Jurkat, Clone E6-1 (cell line): Measurements from ENCODE around the gene LZTR1. TPM values are rescaled to one million over a fixed set of nuclear protein-coding genes. Genes with fewer than 3 reads are reported as not detected.
"Not testable (repeated sequence)": the region's sequence is repeated elsewhere in the genome, so short reads cannot be mapped to it uniquely, and the experiment has no call there.

ENCODE experiments used
- DNase-seq: peaks from one replicate; pipeline ENCODE4 v3.0.0-alpha.2; 2011; ENCODE audit warnings: low read depth, low spot score
- H3K4me3 ChIP-seq: 2 replicates; pipeline ENCODE4 v1.5.1; 2011; ENCODE audit warnings: mild to moderate bottlenecking, low read length, control low read depth, moderate library complexity
- polyA plus RNA-seq: library from polyadenylated mRNA; unstranded; fragments of >200 nt; gene quantifications from one replicate; pipeline ENCODE4 v1.2.1, GENCODE V29; 2012; ENCODE audit warnings: missing spikeins; ENCODE audit not compliant: insufficient read length, insufficient read depth

Gene LZTR1
- polyA plus RNA-seq, result 45.9 TPM

DNA sequence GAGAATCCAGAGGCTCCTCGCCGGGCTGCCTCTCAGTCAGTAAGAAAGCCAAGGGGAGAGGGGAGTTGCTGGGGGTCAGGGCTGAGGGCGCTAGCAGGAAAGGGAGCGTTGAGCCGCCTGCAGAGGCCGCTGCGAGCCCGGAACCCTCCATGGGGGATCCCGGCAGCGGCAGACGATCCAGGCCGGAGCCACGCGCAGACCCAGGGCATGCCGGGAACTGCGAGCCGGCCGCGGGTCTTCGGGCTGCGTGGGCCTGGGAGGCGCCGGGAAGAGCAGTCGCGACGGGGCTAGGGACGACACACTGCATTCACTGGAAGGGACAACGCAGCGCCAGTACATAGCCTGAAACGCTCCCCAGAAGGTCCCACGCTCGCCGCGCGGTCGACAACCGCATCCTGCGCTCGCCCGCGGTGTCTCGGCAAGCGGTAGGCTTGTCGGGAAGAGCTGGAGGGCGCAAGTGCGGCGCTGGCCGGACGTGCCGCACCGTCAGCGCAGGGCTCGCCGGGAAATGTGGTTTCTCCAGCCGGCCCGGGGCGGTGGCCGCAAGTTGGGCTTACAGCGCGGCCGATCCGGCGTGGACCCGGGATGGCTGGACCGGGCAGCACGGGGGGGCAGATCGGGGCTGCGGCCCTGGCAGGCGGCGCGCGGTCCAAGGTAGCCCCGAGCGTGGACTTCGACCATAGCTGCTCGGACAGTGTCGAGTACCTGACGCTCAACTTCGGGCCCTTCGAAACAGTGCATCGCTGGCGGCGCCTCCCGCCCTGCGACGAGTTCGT is at the start of gene LZTR1:
Gene LZTR1, plus strand, starts transcription at position 511 of the 776 bp plus-strand sequence. Its CDS starts 75 bp downstream, at position 586.
- H3K4me3 ChIP-seq, result peak within 1 kb of the TSS; percentile 87
- peak; percentile 72 for DNase-seq

DNA sequence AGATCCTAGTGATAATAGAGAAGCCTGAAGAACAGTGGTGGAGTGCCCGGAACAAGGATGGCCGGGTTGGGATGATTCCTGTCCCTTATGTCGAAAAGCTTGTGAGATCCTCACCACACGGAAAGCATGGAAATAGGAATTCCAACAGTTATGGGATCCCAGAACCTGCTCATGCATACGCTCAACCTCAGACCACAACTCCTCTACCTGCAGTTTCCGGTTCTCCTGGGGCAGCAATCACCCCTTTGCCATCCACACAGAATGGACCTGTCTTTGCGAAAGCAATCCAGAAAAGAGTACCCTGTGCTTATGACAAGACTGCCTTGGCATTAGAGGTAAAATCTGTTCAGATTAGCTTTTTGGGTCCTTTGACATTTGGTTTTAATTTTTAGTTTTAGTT is 48.2 kb upstream of the LZTR1 start:
- H3K4me3 ChIP-seq, result no peak overlapping the region
- no peak for DNase-seq

DNA sequence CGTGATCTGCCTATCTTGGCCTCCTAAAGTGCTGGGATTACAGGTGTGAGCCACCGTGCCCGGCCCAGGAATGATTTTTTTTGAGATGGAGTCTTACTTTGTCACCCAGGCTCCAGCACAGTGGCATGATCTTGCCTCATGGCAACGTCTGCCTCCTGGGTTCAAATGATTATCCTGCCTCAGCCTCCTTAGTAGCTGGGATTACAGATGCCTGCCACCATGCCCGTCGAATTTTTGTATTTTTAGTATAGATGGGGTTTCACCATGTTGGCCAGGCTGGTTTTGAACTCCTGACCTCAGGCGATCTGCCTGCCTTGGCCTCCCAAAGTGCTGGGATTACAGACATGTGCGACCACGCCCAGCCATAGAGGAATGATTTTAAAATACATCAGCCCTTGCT is 47.0 kb upstream of the LZTR1 start:
- not testable (repeated sequence) for DNase-seq

DNA sequence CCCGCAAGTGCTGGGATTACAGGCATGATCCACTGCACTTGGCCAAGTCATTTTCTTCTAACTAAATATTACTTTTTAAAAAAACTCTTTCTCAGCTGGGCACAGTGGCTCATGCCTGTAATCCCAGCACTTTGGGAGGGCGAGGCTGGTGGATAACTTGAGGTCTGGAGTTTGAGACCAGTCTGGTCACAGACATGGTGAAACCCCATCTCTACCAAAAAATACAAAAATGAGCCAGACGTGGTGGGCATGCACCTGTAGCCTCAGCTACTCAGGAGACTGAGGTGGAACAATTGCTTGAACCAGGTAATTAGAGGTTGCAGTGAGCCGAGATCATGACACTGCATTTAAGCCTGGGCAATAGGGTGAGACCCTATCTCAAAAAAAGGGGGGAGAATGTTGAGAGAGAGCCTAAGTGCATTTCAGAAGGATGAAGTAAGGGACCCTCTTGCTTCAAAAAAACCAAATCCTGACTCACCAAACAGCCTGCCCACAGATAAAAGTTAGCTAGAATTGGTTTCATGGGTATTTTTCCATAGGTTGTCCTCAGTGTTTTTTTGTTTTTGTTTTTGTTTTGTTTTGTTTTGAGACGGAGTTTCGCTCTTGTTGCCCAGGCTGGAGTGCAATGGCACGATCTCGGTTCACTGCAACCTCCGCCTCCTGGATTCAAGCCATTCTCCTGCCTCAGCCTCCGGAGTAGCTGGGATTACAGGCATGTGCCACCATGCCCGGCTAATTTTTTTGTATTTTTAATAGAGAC is 46.1 kb upstream of the LZTR1 start:
- DNase-seq, H3K4me3 ChIP-seq: not testable (repeated sequence)

More for the DNA sequence above, 47.0 kb upstream of the LZTR1 start:
- H3K4me3 ChIP-seq, result not testable (repeated sequence)

DNA sequence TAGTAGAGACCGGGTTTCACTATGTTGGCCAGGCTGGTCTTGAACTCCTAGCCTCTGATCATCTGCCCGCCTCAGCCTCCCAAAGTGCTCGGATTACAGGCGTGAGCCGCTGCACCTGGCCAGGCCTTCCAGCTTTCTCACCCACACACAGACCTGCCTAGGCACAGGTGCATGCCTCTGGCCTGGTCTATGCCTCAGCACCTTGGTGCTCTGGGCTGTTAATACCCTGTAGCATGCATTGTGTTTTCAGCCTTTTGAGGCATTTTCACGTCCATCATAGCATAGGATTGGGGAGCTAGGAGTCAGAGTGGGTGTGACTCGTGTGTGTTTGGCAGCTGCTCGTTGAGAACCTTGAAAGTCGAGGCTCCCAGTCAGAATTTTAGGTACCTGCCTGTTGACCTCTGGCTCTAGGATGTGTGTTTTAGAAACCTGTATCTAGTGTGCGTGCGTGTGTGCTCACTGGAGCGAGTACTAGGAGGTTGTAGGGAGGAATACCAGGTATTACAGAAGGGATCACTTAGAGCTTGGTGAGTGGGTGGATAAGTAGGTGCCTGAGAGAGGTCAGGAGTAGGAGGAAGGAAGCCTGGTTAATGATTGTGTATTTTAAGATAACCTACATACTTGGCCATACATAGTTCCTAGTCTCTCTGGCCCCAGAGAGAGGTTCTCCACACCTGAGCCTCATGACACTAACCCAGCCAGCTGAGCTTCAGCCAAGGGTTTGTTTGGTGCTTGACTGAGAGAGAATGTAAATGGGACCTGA is 44.9 kb upstream of the LZTR1 start:
- DNase-seq, result no peak
- H3K4me3 ChIP-seq, result no peak overlapping the region

DNA sequence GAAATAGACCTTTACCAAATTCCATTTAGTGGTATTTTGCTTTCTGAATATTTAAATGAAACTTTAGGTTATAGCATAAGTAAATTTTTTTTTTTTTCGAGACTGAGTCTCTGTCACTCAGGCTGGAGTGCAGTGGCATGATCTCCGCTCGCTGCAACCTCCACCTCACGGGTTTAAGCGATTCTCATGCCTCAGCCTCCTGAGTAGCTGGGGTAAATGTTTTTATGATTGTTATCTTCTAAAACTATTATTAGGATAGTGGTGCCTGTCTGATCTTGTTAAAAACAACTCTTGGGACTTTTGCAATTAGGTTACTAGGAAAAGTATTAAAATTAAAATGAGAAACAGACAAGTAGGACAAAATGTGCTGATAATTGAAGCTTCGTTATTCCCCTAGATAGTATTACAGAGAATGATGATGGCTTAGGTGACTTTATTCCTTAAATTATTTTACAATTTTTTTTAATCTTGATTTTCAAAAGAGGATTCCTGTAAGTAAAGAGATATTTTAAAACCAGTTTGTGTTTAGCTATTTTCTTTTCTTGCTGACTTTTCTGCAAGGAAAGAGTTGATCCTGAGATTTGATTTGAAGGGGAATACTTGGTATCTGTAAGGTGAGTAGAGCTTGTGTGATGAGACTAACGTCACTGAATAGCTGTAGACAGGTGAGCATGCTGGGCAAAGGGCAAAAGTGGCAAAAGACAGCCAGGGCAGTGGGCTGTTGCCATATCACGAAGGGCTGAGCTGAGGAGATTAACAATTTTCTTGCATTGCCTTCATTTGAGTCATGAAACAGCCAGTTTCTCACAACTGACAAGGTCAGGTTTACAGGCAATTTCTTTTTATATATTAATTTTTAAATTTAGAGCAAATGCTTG is 44.1 kb upstream of the LZTR1 start:
- H3K4me3 ChIP-seq, result no peak overlapping the region
- DNase-seq, result no peak

DNA sequence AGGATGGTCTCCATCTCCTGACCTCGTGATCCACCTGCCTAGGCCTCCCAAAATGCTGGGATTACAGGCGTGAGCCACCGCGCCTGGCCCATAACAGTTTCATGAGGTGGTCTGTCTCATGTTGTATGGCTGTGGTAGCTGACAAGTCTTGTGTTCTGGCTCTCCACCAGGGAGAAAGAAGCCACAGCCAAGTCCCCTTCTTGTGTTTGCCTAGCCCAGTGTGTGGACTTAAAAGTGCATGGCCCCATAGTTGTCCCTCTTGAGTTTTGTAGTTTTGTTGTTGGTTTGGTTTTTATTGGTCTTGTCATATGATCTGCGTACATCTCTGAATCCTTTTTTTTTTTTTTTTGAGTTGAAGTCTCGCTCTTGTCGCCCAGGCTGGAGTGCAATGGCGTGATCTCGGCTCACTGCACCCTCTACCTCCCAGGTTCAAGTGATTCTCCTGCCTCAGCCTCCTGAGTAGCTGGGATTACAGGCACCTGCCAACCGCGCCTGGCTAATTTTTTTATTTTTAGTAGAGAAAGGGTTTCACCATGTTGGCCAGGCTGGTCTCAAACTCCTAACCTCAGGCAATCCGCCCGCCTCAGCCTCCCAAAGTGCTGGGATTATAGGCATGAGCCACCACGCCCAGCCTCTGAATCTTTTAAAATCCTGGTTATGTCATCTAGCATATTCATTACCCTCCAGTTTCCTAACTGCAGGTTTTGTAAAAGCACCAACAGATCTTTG is 42.5 kb upstream of the LZTR1 start:
- not testable (repeated sequence) for DNase-seq, H3K4me3 ChIP-seq

DNA sequence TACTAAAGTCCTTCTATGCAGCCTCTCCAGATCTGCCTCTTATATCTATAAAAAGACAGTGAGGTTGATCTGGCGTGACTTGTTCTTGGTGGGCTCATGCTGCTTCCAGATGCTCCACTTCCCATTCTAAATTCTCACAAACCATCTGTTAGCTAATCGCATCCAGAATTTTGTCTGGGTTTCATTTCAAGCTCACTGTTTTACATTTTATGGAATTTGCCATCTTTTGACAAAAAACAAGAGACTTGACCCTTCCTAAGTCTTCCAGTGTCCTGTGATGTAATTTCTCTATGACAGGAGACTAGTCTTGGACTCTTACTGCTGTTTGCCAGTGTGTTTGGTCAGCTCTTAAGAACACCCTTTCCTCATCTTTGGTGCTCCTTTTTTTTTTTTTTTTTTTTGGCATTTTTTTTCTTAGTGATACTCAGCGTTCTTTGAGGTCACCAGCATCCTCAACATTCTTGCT is 41.9 kb upstream of the LZTR1 start:
- no peak for DNase-seq
- no peak overlapping the region for H3K4me3 ChIP-seq

DNA sequence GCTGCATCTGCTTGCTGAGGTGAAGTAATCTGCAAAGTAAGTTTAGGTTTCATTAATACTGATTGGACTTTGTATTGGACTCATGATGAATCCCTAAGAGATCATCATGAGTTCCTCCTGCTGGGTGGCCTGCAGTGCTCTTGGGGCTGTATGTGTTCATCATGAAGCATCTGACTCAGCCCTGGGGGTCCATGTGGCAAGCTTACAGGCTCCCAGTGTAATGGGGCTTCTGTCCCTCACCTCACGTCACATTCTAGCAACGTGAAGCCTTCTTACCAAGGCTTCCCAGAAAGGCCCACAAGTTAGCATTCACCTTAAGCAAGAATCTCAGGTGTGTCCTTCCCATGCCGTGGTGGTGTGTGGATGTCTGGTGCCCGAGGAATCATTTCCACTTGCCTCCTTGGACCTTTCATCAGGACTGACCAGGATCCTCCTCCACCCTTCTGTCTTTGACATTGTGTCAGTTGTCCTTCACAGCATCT is 41.2 kb upstream of the LZTR1 start:
- DNase-seq, result no peak
- H3K4me3 ChIP-seq, result no peak overlapping the region

DNA sequence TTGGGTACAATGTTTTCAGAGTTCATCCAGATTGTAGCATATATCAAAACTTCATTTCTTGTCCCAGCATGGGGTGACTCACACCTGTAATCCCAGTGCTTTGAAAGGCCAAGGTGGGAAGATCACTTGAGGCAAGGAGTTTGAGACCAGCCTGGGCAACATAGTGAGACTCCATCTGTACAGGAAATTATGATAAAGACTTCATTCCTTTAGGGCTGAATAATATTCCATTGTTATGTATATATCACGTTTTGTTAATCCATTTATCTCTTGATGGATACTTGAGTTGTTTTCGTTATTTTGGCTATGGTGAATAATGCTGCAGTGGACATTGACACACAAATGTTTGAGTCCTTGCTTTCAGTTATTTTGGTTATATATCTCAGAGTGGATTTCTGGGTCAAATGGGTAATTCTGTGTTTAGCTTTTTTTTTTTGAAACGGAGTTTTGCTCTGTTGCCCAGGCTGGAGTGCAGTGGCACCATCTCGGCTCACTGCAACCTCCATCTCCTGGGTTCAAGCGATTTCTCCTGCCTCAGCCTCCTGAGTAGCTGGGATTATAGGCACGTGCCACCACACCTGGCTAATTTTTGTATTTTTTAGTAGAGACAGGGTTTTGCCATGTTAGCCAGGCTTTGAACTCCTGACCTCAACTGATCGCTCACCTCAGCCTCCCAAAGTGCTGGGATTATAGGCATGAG is 39.7 kb upstream of the LZTR1 start:
- H3K4me3 ChIP-seq, DNase-seq: not testable (repeated sequence)

DNA sequence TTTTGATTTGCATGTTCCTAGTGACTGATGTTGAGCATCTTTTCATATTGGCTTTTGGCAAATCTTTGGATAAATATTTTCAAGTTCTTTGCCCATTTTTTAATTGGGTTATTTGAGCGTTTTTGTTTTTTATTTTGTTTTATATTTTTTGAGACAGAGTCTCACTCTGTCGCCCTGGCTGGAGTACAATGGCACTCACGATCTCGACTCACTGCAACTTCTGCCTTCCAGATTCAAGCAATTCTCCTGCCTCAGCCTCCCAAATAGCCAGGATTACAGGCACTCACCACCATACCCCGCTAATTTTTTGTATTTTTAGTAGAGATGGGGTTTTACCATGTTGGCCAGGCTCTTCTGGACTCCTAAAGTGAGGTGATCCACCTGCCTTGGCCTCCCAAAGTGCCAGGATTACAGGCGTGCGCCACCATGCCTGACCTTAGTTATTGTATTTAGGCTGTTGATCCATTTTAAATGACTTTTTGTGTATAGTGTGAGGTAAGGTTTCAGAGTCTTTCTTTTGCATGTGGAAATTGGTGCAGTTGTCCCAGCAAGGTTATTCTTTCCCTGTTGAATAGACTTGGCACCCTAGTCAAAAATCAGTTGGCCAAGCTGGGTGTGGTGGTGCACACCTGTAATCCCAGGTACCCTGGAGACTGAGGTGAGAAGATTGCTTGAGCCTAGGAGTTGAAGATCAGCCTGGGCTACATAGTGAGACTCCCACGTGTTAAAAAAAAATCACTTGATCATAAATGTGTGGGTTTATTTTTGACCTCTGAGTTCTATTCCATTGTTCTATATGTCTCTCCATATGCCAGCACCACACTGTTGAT is 38.8 kb upstream of the LZTR1 start:
- H3K4me3 ChIP-seq, result no peak overlapping the region
- no peak for DNase-seq

DNA sequence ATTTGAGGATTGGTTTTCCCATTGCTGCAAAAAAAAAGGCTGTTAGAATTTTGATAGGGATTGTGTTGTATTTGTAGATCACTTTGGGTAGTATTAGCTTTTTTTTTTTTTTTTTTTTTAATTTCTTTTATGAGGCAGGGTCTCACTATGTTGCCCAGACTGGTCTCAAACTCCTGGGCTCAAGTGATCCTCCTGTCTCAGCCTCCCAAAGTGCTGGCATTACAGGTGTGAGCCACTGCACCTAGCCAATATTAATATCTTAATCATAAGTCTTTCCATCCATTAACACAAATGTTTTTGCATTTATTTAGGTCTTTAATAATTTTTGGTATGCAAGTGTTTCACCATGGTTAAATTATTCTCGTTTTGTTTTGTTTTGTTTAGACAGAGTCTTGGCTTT is 38.1 kb upstream of the LZTR1 start:
- DNase-seq, result no peak
- no peak overlapping the region for H3K4me3 ChIP-seq

DNA sequence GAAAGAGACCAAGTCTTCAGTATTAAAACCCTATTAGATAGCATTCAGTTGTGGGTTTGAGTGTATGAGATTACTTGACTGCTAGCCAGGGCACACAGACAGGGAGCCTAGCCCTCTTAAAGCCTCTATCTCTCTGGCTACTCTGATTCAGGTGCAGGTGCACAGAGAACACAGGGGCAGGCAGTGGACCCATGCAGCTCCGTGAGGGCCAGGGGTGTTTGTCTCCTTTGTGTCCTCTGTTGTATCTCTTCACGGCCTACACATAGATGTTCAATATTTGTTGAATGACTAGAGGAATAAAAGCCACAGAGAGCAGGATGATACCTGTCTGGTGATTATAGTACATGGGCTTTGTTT is 36.5 kb upstream of the LZTR1 start:
- no peak for DNase-seq
- no peak overlapping the region for H3K4me3 ChIP-seq

DNA sequence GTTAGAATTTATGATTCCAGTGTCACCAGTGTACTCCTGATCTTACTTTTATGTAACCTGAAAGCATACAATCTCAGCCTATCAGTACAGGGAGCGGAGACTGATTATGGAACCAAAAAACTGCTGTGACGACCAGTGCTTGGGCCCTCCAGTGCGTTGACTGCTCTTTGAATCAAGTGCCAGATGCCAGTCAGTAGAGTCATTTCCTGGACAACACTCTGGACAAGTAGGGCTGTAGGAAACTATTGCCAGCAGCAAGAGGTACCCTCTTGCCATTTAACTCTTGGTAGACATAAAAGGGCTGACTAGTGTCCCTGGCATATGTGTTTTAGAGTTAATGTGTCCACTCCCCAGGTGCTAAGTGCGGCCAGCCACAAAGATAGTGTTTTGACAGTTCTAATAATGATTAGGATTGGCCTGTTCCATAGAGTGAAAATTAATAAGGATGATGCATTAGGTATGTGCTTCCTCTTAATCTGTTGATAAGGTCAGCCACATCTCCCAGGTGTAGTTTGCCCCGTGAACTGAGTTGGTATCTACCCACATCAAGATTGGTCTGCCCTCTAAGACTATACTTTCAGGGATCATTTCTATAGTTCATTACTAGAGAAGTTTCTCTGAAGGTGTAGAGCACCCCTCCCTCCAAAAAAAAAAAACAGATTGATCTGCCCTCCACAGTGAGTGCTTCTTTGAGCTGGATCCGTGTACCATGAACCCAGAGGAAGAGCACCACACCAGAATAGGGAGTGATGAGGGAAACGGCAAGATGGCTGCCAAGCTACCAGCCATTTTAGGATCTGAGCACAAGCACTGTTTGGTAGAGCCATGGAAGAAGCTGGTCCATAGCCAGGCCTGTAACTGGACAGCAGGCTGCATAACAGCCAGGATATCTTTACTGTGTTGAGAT is 35.8 kb upstream of the LZTR1 start:
- no peak overlapping the region for H3K4me3 ChIP-seq
- no peak for DNase-seq

DNA sequence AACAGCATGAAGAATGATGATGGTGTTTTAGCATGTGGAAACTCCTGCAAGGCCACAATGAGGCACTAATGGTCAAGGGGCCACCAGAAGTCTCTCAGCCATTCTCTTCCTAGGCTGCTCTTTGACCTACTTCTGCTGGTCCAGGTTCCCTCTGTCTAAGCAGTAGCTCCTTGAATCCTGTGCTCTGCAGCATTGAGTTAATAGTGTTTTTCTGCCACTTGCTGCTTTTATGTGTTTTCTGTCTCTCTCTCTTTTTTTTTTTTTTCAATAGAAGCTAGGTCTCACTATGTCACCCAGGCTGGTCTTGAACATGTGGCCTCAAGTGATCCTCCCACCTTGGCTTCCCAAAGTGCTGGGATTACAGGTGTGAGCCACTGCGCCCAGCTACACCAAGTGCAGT is 35.1 kb upstream of the LZTR1 start:
- no peak overlapping the region for H3K4me3 ChIP-seq
- DNase-seq, result no peak

DNA sequence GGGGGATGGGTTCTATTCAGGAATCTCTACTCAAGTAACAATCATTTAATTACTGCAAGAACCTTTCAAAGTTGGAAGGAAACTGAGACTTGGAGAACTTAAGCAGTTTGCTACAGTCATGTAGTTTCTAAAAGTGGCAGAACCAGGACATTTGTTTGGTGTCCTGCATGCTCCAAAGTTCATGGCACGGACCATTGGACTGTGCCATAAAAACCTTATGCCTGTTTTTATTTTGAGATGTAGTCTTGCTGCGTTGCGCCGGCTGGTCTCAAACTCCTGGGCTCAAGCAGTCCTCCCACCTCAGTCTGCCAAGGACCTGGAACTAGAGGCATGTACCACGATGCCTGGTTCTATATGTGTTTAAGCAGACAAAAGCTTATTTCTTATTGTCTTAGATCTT is 33.6 kb upstream of the LZTR1 start:
- no peak for DNase-seq
- no peak overlapping the region for H3K4me3 ChIP-seq
